Stromal cell of bone marrow (primary cell): ENCODE measurements around the gene RUNDC3A.
"Not testable (repeated sequence)": the region's sequence is repeated elsewhere in the genome, so short reads cannot be mapped to it uniquely, and the experiment has no call there.

Source experiments
- DNase-seq: peaks from one replicate; pipeline ENCODE4 v3.0.0-alpha.2; 2012; ENCODE audit warnings: low read depth

RUNDC3A gene

GRCh38 chr17:44345454-44346026 lies 37.1 kb downstream of the RUNDC3A start:
- no peak for DNase-seq

- DNase-seq: no peak
Measured at GRCh38 chr17:44346064-44346844, 37.9 kb downstream of the RUNDC3A start.

GRCh38 chr17:44347206-44348055 lies 39.0 kb downstream of the RUNDC3A start:
- DNase-seq: not testable (repeated sequence)

GRCh38 chr17:44348234-44348987 lies 40.0 kb downstream of the RUNDC3A start:
- DNase-seq: no peak

- no peak for DNase-seq
Measured at GRCh38 chr17:44348988-44349364, 40.6 kb downstream of the RUNDC3A start.

GRCh38 chr17:44349553-44350070 lies 41.2 kb downstream of the RUNDC3A start:
- DNase-seq: no peak

GRCh38 chr17:44350733-44351226 lies 42.4 kb downstream of the RUNDC3A start:
- DNase-seq: no peak

- no peak for DNase-seq
Measured at GRCh38 chr17:44351464-44351863, 43.1 kb downstream of the RUNDC3A start.

GRCh38 chr17:44351961-44352827 lies 43.8 kb downstream of the RUNDC3A start:
- DNase-seq: no peak

GRCh38 chr17:44352828-44353671 lies 44.6 kb downstream of the RUNDC3A start:
- DNase-seq: no peak

- DNase-seq: no peak
Measured at GRCh38 chr17:44353672-44354331, 45.4 kb downstream of the RUNDC3A start.

GRCh38 chr17:44354582-44355561 lies 46.5 kb downstream of the RUNDC3A start:
- DNase-seq: no peak

GRCh38 chr17:44355642-44356099 lies 47.3 kb downstream of the RUNDC3A start:
- no peak for DNase-seq

GRCh38 chr17:44356241-44356640 lies 47.8 kb downstream of the RUNDC3A start:
- DNase-seq: no peak

GRCh38 chr17:44358066-44358465 lies 49.7 kb downstream of the RUNDC3A start:
- DNase-seq: no peak

- no peak for DNase-seq
Measured at GRCh38 chr17:44359006-44359405, 50.6 kb downstream of the RUNDC3A start.

GRCh38 chr17:44359458-44360143 lies 51.2 kb downstream of the RUNDC3A start:
- DNase-seq: no peak
